GM21367 (cell line): ENCODE measurements around the gene TPP2.

ENCODE experiments used
- ATAC-seq: cut with Tn5 transposase; IDR thresholded peaks from one replicate; pipeline ENCODE4 v1.9.1; 2021; ENCODE audit not compliant: unreplicated experiment

The TPP2 gene

DNA sequence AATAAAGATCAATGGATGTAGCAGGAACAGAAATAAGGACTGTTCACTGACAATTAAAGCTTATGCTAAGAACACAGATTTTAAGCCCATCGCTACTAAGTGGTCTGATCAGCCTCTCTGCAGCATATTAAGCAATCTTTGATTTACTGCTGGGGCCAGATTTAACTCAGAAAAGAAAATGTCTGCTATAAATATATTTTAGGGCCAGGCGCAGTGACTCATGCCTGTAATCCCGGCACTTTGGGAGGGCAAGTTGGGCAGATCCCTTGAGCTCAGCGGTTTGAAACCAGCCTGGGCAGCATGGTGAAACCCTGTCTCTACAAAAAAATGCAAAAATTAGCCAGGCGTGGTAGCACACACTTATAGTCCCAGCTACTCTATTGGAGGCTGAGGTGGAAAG lies 55.1 kb downstream of the TPP2 start:
- ATAC-seq: no peak

DNA sequence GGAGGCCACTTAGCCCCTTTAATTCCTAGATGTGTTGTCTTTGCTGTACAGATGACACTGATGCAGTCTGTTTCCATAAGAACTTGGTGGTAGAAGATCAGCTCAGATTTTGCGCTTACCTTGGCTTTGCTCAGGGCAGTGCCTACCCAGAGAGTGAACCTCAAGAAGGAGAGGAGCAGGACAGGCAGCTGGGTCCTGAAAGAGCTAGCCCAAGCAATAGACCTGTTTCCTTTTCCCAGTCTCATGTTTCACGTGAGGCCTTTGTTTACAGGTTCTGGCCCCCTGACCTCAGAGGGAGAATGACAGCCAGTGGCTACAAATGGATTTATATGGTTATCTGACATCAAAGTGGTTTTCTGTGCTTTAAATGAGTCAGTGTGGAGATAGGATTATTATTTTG lies 58.0 kb downstream of the TPP2 start:
- no peak for ATAC-seq

GRCh38 chr13:102657630-102658029 lies 60.8 kb downstream of the TPP2 start:
- ATAC-seq: no peak

DNA sequence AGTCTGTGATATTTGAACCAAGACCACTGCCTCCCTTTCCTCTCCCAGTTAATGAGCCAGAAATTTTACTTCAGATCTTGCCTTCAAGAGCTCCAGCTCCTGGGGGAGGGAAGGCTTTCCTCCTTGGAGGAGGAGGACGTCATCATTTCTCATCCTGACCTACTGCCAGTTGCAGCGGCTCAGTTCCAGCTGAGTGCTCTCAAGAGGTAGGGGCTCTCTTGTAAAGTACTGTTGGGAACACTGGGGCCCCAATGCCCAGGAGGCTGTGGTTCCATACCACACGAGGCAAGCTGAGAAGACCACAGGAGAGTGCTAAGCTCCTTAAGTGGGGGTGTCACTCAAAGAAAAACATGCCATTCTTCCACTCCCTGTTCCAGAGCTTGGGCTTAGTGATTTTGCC lies 61.9 kb downstream of the TPP2 start:
- ATAC-seq: no peak

DNA sequence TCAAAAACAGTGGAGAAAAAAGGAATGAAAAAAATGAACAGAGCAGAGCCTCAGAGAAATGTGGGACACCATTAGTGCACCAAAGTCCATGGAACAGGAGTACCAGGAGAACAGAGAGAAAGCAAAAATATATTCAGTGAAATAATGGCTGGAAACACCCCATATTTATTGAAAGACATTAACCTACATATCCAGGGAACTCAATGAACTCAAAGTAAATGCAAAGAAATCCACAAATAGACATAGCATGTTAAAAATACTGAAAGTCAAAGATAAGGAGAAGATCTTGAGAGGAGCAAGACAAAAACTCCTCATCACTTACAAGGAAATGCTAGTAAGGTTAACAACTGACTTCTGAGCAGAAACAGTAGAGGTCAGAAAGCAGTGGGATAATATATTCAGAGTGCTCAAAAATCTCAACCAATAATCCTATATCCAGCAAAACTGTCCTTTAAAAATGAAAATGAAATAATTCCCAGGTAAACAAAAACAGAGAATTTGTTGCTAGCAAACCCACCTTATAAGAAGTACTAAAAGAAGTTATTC lies 62.5 kb downstream of the TPP2 start:
- no peak for ATAC-seq

GRCh38 chr13:102667023-102667422 lies 70.2 kb downstream of the TPP2 start:
- ATAC-seq: no peak

DNA sequence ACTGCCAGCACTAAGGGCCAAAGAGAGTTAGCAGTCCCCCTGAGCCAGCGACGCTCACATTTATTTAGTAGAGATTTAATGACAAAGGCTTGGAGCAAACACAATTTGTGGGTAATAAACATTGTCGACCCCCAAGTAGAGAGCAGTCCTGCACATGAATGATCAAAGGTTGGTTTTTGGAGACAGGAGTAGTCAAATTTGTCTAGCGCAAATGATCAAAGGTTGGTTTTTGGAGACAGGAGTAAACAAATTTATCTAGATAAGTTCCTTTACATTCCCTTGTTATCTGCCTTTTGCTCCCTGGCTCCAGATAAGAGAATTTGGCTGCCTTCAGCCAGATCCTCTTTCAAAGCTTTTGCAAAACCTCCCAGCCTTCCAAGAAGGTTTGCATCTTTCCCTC lies 71.1 kb downstream of the TPP2 start:
- ATAC-seq: no peak

- ATAC-seq: no peak
Observed at GRCh38 chr13:102670130-102670529, 73.3 kb downstream of the TPP2 start.

- no peak for ATAC-seq
Observed at GRCh38 chr13:102675115-102675514, 78.3 kb downstream of the TPP2 start.

- ATAC-seq: no peak
Observed at GRCh38 chr13:102677122-102677521, 80.3 kb downstream of the TPP2 start.

GRCh38 chr13:102678339-102679107 lies 81.7 kb downstream of the TPP2 start:
- ATAC-seq: no peak

GRCh38 chr13:102679449-102680132 lies 82.8 kb downstream of the TPP2 start:
- no peak for ATAC-seq

- no peak for ATAC-seq
Observed at GRCh38 chr13:102680133-102680717, 83.4 kb downstream of the TPP2 start.

DNA sequence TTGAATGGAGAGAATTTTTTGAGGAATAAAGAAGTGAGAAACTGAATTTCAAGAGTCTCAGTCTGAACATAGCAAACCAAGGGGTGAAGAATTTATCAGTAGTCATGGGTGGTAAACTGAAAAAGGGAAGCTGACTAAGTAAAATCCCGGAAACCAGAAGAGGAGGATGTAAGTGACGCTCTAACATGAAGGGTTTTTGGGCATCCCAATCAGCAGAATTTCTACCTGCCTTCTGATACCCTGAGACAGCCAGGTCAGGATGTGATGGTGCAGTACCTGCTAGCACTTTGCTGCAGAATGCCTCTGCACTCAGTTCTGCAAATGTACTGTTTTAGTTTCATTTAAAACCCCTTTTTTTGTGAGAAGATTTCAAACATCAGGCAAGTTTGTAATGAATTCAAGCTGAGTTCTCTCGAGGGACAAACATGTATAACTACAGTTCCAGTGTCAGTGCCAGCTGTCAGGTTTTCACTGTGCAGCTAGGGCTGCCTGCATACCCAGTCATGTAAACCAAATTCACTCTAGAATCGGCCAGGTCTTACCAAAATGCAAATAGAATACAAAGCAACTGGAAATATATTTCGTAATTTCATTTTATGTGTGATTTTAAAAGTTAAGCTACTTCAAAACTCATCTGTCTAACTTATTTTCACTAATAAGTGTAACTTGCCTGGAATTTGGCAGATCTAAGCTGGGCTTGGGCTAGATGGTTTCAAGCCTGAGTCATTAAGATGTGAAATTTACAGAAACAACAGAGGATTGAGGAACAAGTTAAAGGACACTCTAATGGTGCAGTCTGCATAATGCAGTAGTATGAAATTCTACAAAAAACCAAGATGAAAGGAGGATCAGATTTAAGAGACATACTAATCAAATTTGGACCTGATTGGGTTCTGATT lies 84.3 kb downstream of the TPP2 start:
- no peak for ATAC-seq

- no peak for ATAC-seq
Observed at GRCh38 chr13:102682211-102682610, 85.4 kb downstream of the TPP2 start.

DNA sequence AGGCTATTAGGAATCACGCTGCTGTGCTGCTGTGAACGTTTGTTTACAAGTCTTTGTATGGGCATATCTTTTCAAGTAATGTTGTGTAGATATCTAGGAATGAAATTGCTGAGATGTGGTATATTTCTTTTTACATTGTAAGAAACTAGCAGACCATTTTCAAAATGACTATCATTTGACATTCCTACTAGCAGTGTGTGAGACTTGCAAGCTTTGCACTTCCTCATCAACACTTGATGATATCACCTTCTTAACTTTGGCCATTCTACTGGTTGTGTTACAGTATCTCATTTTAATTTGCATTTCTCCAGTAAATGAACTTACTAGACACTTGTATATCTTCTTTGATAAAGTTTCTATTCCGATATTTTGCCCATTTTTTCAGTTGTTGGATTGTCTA lies 85.9 kb downstream of the TPP2 start:
- ATAC-seq: no peak

DNA sequence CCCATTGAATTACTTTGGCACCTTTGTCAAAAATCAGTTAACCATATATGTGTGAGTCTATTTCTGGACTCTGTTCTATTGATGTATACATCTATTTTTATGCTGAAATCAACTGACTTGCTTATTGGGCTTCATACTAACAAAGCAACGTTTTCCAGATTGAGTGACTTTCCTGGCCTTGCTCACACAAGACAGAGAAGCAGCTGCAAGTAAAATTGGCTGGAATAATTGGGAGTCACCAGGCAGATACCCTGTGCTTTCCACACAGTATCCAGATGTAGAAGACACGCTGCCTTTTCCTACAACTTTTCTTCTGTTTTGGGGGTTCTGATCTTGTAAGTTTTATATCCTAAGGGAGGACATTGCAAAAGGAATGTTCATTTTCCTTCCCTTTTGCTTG lies 86.9 kb downstream of the TPP2 start:
- ATAC-seq: no peak

DNA sequence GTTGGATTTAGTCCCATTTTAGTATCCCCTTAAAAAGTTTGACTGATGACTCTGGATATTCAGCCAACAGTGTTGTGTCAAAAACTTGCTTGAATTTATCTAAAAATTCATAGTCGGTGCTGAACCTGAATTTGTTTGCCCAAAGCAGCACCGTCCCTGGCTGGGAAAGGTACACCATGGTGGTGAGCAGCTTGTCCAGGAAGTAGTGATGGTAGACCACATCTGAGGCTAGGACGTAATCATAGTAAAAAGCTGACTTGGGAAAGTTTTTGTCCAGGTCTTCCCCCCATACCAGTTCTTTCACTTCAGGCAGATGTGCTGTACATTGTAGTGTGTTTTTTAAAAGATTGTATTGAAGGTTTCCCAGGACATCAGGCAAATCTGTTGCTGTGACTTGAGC lies 89.2 kb downstream of the TPP2 start:
- ATAC-seq: no peak

GRCh38 chr13:102687520-102687919 lies 90.7 kb downstream of the TPP2 start:
- ATAC-seq: no peak

GRCh38 chr13:102688306-102688973 lies 91.7 kb downstream of the TPP2 start:
- ATAC-seq: no peak
